ENCODE results near the gene MID1. TPM values are rescaled to one million over a fixed set of nuclear protein-coding genes. Genes with fewer than 3 reads are reported as not detected.

The MID1 gene
- total and polyA plus RNA-seq, 9 of the 15 experiments (the other 6 are each of a cell fraction or from before 2014, with no cell fraction given) = 0.07 to 0.54 (median 0.33) TPM

DNA sequence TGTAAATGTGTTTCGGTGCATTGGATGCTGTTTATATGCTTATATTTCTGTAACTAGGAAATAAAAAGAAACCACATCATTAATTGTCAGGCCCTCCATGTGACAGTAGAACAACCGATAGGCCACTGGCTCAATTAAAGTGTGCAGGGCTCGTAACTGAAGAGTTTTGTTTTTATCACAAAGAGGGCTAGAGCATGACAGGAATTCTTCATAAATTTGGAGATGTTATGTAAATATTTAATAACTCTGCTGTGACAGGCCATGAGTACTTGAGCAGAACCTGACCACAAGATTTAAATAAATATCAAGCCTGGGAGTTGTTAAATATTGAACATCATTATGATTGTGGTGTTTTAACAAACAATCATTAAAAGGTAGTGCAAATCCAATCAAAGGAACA, 55.9 kb downstream of the MID1 start:
- intact Hi-C loops (cut with micrococcal nuclease) = no loop called here
- Histone ChIP-seq H3K27me3 (ENCODE audit: control insufficient read depth in 2 of 2, insufficient read depth in 2 of 2, low read length in 2 of 2) (peaks cover 0 to 7% of the 10 kb centered on the region in 2 experiments; a peak in 1 of 5 replicates), H2AFZ (ENCODE audit: low read depth, low read length) (no peak overlapping the region), H3K4me1 (replicated peaks in 1 of 2; ENCODE audit: control insufficient read depth in 2 of 2, insufficient read depth in 2 of 2, low read length in 2 of 2) (no peaks in the 10 kb centered on the region), H3K79me2 (ENCODE audit: control insufficient read depth, insufficient read depth, low read length) (no peaks in the 10 kb centered on the region), H4K20me1 (replicated peaks; ENCODE audit: control insufficient read depth, insufficient read depth, low read length) (no peaks in the 10 kb centered on the region), H3K36me3 (ENCODE audit: control insufficient read depth, insufficient read depth, low read length) (no peaks in the 10 kb centered on the region), H3K4me3 (no peak overlapping the region), H3K27ac (ENCODE audit: extremely low read depth, low read depth, low read length) (no peak overlapping the region), H3K9me1 (ENCODE audit: control insufficient read depth, insufficient read depth, low read length) (no peaks in the 10 kb centered on the region), H3K4me2 (ENCODE audit: insufficient read depth, low read length) (no peak overlapping the region), H3K9me3 (replicated peaks; ENCODE audit: control insufficient read depth, insufficient read depth, low read depth, low read length) (no peaks in the 10 kb centered on the region), H3K9ac (ENCODE audit: insufficient read depth in 1 of 2, low read depth in 2 of 2, low read length in 2 of 2) (no peak overlapping the region)
- FAIRE-seq (no peak), DNase-seq (ENCODE audit: extremely low read depth in 1 of 4, low spot score in 3 of 4) (no peak), ATAC-seq (no peak)
- in situ Hi-C loops (cut with MboI) = no loop called here
- 4% methylated on average over 3 of the region's 3 CpGs for WGBS (ENCODE audit: insufficient coverage, low coverage, missing lambda C conversion rate)
- ChIA-PET POLR2A (no interaction called here), CTCF (ENCODE audit: low intra/inter-chr PET ratio) (no interaction called here)
- no TSS peak for BruUV-seq (replicated peaks)
- TF ChIP-seq TGIF2 (CRISPR knock-in tag; IDR thresholded peaks at IDR 0.05) = no peak
- TF ChIP-seq, protein P1, sequence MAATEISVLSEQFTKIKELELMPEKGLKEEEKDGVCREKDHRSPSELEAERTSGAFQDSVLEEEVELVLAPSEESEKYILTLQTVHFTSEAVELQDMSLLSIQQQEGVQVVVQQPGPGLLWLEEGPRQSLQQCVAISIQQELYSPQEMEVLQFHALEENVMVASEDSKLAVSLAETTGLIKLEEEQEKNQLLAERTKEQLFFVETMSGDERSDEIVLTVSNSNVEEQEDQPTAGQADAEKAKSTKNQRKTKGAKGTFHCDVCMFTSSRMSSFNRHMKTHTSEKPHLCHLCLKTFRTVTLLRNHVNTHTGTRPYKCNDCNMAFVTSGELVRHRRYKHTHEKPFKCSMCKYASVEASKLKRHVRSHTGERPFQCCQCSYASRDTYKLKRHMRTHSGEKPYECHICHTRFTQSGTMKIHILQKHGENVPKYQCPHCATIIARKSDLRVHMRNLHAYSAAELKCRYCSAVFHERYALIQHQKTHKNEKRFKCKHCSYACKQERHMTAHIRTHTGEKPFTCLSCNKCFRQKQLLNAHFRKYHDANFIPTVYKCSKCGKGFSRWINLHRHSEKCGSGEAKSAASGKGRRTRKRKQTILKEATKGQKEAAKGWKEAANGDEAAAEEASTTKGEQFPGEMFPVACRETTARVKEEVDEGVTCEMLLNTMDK (IDR thresholded peaks at IDR 0.05; ENCODE audit: borderline replicate concordance, insufficient read depth, low read depth, low read length, poor library complexity, severe bottlenecking) = no peak
- TF ChIP-seq, protein P2, sequence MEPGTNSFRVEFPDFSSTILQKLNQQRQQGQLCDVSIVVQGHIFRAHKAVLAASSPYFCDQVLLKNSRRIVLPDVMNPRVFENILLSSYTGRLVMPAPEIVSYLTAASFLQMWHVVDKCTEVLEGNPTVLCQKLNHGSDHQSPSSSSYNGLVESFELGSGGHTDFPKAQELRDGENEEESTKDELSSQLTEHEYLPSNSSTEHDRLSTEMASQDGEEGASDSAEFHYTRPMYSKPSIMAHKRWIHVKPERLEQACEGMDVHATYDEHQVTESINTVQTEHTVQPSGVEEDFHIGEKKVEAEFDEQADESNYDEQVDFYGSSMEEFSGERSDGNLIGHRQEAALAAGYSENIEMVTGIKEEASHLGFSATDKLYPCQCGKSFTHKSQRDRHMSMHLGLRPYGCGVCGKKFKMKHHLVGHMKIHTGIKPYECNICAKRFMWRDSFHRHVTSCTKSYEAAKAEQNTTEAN (CRISPR knock-in tag; IDR thresholded peaks at IDR 0.05) = no peak
- TF ChIP-seq, protein P3, sequence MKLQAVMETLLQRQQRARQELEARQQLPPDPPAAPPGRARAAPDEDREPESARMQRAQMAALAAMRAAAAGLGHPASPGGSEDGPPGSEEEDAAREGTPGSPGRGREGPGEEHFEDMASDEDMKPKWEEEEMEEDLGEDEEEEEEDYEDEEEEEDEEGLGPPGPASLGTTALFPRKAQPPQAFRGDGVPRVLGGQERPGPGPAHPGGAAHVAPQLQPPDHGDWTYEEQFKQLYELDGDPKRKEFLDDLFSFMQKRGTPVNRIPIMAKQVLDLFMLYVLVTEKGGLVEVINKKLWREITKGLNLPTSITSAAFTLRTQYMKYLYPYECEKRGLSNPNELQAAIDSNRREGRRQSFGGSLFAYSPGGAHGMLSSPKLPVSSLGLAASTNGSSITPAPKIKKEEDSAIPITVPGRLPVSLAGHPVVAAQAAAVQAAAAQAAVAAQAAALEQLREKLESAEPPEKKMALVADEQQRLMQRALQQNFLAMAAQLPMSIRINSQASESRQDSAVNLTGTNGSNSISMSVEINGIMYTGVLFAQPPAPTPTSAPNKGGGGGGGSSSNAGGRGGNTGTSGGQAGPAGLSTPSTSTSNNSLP (IDR thresholded peaks at IDR 0.05; ENCODE audit: borderline replicate concordance, low read depth, low read length) = no peak
- TF ChIP-seq KLF1 (tag; IDR thresholded peaks at IDR 0.05) = no peak
- TF ChIP-seq YBX1 (IDR thresholded peaks at IDR 0.05) = no peak
- TF ChIP-seq NFE2 (IDR thresholded peaks at IDR 0.05; ENCODE audit: low read depth) = no peak
- TF ChIP-seq ZNF668 (CRISPR knock-in tag; IDR thresholded peaks at IDR 0.05) = no peak
- no peak for TF ChIP-seq ZNF778 (CRISPR knock-in tag; IDR thresholded peaks at IDR 0.05)
- TF ChIP-seq HIVEP1 (CRISPR knock-in tag; IDR thresholded peaks at IDR 0.05) = no peak
- TF ChIP-seq DDX20 (tag; IDR thresholded peaks at IDR 0.05; ENCODE audit: low read depth) = no peak
